Suprapubic skin (tissue), 4 donors: ENCODE measurements around the gene ATG4C.
"Not testable (repeated sequence)": the region's sequence is repeated elsewhere in the genome, so short reads cannot be mapped to it uniquely, and the experiment has no call there.

Experiments used
- CTCF ChIP-seq, 2 donors: fragments of 200-600 bp in 1 of 2; fragments of 450-650 bp in 1 of 2; sonication (generic) in 1 of 2; IDR thresholded peaks; one replicate each; pipeline ENCODE4 v1.5.1; 2016 to 2019; ENCODE audit warnings: antibody characterized with exemption in 2 of 2, mild to moderate bottlenecking in 1 of 2, moderate library complexity in 1 of 2
- POLR2A ChIP-seq, 2 donors: fragments of 450-650 bp; IDR thresholded peaks; one replicate each; pipeline ENCODE4 v1.6.1; 2017; ENCODE audit warnings: antibody characterized with exemption in 2 of 2, mild to moderate bottlenecking in 2 of 2, moderate library complexity in 2 of 2
- POLR2AphosphoS5 ChIP-seq, 3 donors: sonication (generic); formaldehyde crosslinking; IDR thresholded peaks; one replicate each; pipeline ENCODE4 v1.6.1; 2017; ENCODE audit warnings: antibody characterized with exemption in 3 of 3

- not testable (repeated sequence) for TF ChIP-seq POLR2A, CTCF, POLR2AphosphoS5 (IDR thresholded peaks at IDR 0.05)
Measured at GRCh38 chr1:62740701-62741100, 43.2 kb upstream of the ATG4C start.
